Stomach smooth muscle (tissue), 2 donors: ENCODE measurements around the gene EYA4.

Experiments used
- H3K27ac ChIP-seq: one replicate; pipeline ENCODE4 v1.7.0; 2013; ENCODE audit warnings: mild to moderate bottlenecking, low read length, inconsistent platforms
- H3K27me3 ChIP-seq, 2 donors: one replicate each; pipeline ENCODE4 v1.7.0; 2013; ENCODE audit warnings: low read length in 2 of 2; ENCODE audit not compliant: insufficient read depth in 2 of 2, control insufficient read depth in 1 of 2
- H3K36me3 ChIP-seq, 2 donors: one replicate each; pipeline ENCODE4 v1.7.0; 2013; ENCODE audit warnings: low read length in 2 of 2; ENCODE audit not compliant: control insufficient read depth in 2 of 2, insufficient read depth in 2 of 2
- H3K4me1 ChIP-seq: one replicate; pipeline ENCODE4 v1.7.0; 2013; ENCODE audit warnings: low read length; ENCODE audit not compliant: control insufficient read depth, insufficient read depth
- H3K4me3 ChIP-seq, 2 donors: one replicate each; pipeline ENCODE4 v1.7.0; 2013; ENCODE audit warnings: low read length in 2 of 2
- H3K9ac ChIP-seq, 2 donors: one replicate each; pipeline ENCODE4 v1.7.0; 2013; ENCODE audit warnings: low read length in 2 of 2, mild to moderate bottlenecking in 1 of 2
- H3K9me3 ChIP-seq, 2 donors: one replicate each; pipeline ENCODE4 v1.7.0; 2013; ENCODE audit warnings: low read length in 2 of 2; ENCODE audit not compliant: control insufficient read depth in 2 of 2
- donor health status: healthy.
- donor health status: Pancreatic carcinoma.

EYA4 gene

GRCh38 chr6:133259561-133259960, 18.4 kb downstream of the EYA4 start:
- no peaks in the 10 kb centered on the region for H3K9me3 ChIP-seq
- no peak overlapping the region for H3K27ac ChIP-seq
- no peaks in the 10 kb centered on the region for H3K4me1 ChIP-seq
- no peaks in the 10 kb centered on the region for H3K27me3 ChIP-seq
- H3K9ac ChIP-seq, result no peak overlapping the region
- H3K36me3 ChIP-seq, result no peaks in the 10 kb centered on the region
- H3K4me3 ChIP-seq, result no peak overlapping the region

- no peak overlapping the region for H3K4me3 ChIP-seq
- no peaks in the 10 kb centered on the region for H3K36me3 ChIP-seq
- H3K9ac ChIP-seq, result no peak overlapping the region
- H3K4me1 ChIP-seq, result no peaks in the 10 kb centered on the region
- no peaks in the 10 kb centered on the region for H3K9me3 ChIP-seq
- no peak overlapping the region for H3K27ac ChIP-seq
- no peaks in the 10 kb centered on the region for H3K27me3 ChIP-seq
Measured at GRCh38 chr6:133262804-133263203, 21.6 kb downstream of the EYA4 start.

GRCh38 chr6:133265066-133265465, 23.9 kb downstream of the EYA4 start:
- no peaks in the 10 kb centered on the region for H3K4me1 ChIP-seq
- no peak overlapping the region for H3K4me3 ChIP-seq
- H3K27me3 ChIP-seq, result no peaks in the 10 kb centered on the region
- no peak overlapping the region for H3K9ac ChIP-seq
- H3K27ac ChIP-seq, result no peak overlapping the region
- no peaks in the 10 kb centered on the region for H3K36me3 ChIP-seq
- no peaks in the 10 kb centered on the region for H3K9me3 ChIP-seq

DNA sequence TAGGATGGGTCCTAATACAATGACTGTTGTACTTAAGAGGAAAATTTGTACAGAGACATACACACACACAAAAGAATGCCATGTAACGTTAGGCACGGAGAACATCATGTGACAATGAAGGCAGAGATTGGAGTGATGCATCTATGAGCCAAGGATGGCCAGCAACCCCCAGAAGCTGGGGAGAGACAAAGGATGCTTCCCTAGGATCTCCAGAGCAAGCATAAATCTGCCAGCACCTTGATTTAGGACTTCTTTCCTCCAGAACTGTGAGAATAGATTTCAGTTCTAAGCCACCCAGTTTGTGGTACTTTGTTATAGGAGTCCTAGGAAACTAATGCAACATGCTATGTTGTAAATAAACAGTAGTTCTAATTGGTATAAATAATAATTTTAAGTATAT, 25.0 kb downstream of the EYA4 start:
- Histone ChIP-seq H3K9me3 (no peaks in the 10 kb centered on the region), H3K36me3 (no peaks in the 10 kb centered on the region), H3K4me1 (no peaks in the 10 kb centered on the region), H3K27ac (no peak overlapping the region), H3K27me3 (no peaks in the 10 kb centered on the region), H3K4me3 (no peak overlapping the region), H3K9ac (no peak overlapping the region)

GRCh38 chr6:133268621-133269020, 27.5 kb downstream of the EYA4 start:
- H3K4me1 ChIP-seq, result no peaks in the 10 kb centered on the region
- H3K27me3 ChIP-seq, result no peaks in the 10 kb centered on the region
- H3K9me3 ChIP-seq, result no peaks in the 10 kb centered on the region
- no peaks in the 10 kb centered on the region for H3K36me3 ChIP-seq
- no peak overlapping the region for H3K4me3 ChIP-seq
- no peak overlapping the region for H3K9ac ChIP-seq
- H3K27ac ChIP-seq, result no peak overlapping the region

- Histone ChIP-seq H3K9me3 (no peaks in the 10 kb centered on the region), H3K27me3 (no peaks in the 10 kb centered on the region), H3K9ac (no peak overlapping the region), H3K4me1 (no peaks in the 10 kb centered on the region), H3K27ac (no peak overlapping the region), H3K4me3 (no peak overlapping the region), H3K36me3 (no peaks in the 10 kb centered on the region)
Measured at GRCh38 chr6:133274813-133275212, 33.7 kb downstream of the EYA4 start.

GRCh38 chr6:133275213-133275612, 34.1 kb downstream of the EYA4 start:
- Histone ChIP-seq H3K4me1 (no peaks in the 10 kb centered on the region), H3K27me3 (no peaks in the 10 kb centered on the region), H3K4me3 (no peak overlapping the region), H3K36me3 (no peaks in the 10 kb centered on the region), H3K9ac (no peak overlapping the region), H3K27ac (no peak overlapping the region), H3K9me3 (no peaks in the 10 kb centered on the region)

DNA sequence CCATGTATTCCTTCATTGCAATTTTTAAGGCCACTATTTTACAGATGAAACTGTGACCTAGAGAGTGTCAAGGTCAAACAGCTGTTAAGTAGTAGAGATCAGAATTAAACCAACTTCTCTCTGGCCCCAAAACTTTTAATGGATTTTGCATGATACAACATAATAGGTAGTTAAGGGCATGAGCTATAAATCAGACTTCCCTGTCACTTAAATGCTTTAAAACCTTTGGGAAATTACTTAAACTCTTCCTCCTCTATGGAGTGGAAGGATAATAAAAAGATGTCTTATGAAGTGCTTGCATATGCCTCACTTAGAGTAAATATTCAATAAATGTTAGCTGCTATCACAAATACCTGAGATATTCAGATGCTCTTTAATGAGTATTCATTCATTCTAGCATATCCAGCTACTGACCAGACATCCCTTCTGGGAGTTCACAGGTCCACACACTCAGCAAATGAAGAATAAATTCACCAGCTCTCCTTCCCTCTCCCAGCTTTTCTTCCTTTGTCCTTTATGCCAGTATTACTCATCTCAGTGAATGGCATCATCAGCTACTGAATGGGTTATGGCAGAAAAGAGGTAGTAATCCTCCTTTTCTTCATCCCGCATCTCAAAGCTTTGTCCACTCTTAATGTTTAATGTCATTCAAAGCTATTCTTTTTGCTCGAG, 36.2 kb downstream of the EYA4 start:
- no peaks in the 10 kb centered on the region for H3K4me1 ChIP-seq
- H3K4me3 ChIP-seq, result no peak overlapping the region
- H3K27me3 ChIP-seq, result no peaks in the 10 kb centered on the region
- H3K36me3 ChIP-seq, result no peaks in the 10 kb centered on the region
- H3K9ac ChIP-seq, result no peak overlapping the region
- H3K9me3 ChIP-seq, result no peaks in the 10 kb centered on the region
- no peak overlapping the region for H3K27ac ChIP-seq

- H3K4me1 ChIP-seq, result no peaks in the 10 kb centered on the region
- H3K9me3 ChIP-seq, result no peaks in the 10 kb centered on the region
- no peak overlapping the region for H3K27ac ChIP-seq
- H3K27me3 ChIP-seq, result no peaks in the 10 kb centered on the region
- H3K9ac ChIP-seq, result no peak overlapping the region
- no peak overlapping the region for H3K4me3 ChIP-seq
- no peaks in the 10 kb centered on the region for H3K36me3 ChIP-seq
Measured at GRCh38 chr6:133277900-133278545, 36.9 kb downstream of the EYA4 start.

DNA sequence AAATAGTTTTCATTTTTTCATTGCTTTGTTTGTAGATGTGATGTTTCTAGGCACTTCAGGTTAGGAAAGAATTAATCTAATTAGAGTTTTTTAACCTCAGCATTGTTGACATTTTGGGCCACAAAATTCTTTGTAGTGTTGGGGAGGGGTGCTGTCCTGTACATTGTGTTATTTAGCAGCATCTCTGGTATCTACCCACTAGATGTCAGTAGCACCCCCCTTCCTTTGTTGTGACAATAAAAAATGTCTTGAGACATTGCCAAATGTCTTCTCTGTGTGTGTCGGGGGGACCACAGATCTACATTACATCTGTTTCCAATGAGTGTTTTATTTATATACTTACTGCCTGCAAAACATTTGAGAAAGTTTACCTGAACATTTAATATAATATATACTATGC, 45.6 kb downstream of the EYA4 start:
- no peak overlapping the region for H3K4me3 ChIP-seq
- H3K9me3 ChIP-seq, result no peaks in the 10 kb centered on the region
- H3K27me3 ChIP-seq, result no peaks in the 10 kb centered on the region
- H3K36me3 ChIP-seq, result no peaks in the 10 kb centered on the region
- no peaks in the 10 kb centered on the region for H3K4me1 ChIP-seq
- no peak overlapping the region for H3K27ac ChIP-seq
- H3K9ac ChIP-seq, result no peak overlapping the region

GRCh38 chr6:133288662-133289061, 47.5 kb downstream of the EYA4 start:
- H3K27ac ChIP-seq, result no peak overlapping the region
- H3K4me1 ChIP-seq, result no peaks in the 10 kb centered on the region
- H3K4me3 ChIP-seq, result no peak overlapping the region
- no peaks in the 10 kb centered on the region for H3K36me3 ChIP-seq
- H3K27me3 ChIP-seq, result no peaks in the 10 kb centered on the region
- no peak overlapping the region for H3K9ac ChIP-seq
- H3K9me3 ChIP-seq, result no peaks in the 10 kb centered on the region
